MV-4-11 (cell line): ENCODE results near the gene CDKAL1.
"Not testable (repeated sequence)": the region's sequence is repeated elsewhere in the genome, so short reads cannot be mapped to it uniquely, and the experiment has no call there.

ENCODE experiments used
- DNase-seq: peaks from one replicate; lab custom pipeline; 2025; lab: John Stamatoyannopoulos, UW

CDKAL1 gene

DNA sequence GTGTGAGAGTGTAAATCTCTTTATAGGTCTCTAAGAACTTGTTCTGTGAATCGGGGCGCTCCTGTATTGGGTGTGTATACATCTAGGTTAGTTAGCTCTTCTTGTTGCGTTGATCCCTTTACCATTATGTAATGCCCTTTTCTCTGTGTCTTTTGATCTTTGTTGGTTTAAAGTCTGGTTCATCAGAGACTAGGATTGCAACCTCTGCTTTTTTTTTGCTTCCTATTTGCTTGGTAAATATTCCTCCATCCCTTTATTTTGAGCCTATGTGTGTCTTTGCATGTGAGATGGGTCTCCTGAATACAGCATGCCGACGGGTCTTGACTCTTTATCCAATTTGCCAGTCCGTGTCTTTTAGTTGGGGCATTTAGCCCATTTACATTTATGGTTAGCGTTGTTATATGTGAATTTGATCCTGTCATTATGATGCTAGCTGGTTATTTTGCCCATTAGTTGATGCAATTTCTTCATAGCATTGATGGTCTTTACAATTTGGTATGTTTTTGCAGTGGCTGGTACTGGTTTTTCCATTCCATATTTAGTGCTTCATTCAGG lies 60.1 kb downstream of the CDKAL1 start:
- DNase-seq = not testable (repeated sequence)

DNA sequence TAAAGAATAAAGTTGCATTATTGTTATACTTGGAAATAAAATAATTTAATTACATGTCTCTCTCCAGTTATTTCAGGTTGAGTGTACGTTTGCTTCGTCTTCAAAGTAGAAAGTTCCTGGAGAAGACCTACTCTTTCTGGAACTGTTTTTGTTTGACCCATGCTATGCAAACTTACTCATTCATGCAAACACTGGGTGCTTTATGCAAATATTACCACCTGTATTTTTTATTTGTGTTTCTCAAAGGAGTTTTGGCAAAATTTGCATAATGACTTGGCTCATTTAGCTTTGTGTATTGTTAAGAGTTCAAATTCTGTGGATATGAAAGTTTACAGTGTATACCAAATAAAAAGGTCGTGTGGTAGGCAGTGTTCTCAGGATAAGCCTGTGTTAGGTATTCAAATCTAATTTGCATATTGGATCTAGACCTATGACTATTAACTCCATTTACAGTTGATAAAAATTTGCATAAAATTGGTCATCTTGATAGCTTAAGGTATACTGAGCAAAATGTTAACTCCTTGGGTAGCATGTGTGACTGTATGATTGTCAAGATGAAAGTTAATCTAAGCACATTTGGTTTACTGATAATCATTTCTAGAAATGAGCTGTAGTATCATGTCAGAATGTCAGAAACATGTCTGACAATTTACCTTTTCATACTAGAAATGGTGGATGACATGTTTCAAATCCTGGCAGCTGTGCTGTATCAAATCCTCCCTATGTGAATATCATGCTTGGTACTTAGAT lies 65.2 kb downstream of the CDKAL1 start:
- no peak for DNase-seq

DNA sequence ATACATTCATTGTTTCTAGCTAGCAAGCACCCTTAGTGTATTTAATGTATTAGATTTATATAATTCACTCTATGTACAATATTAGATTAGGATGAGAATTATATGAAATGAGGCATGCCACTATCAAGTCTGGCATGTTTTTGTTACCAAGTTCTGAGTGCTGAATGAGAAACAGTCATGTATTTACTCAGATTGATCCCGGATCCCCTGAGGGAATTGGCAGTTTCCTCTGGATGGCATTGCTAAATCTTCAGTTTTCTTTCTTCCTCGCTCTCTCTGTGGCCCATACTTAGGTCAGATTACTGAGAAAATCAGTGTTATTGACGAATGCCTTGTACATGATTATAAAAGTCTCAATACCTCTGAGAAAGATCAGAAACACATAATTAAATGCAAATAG lies 66.6 kb downstream of the CDKAL1 start:
- no peak for DNase-seq

DNA sequence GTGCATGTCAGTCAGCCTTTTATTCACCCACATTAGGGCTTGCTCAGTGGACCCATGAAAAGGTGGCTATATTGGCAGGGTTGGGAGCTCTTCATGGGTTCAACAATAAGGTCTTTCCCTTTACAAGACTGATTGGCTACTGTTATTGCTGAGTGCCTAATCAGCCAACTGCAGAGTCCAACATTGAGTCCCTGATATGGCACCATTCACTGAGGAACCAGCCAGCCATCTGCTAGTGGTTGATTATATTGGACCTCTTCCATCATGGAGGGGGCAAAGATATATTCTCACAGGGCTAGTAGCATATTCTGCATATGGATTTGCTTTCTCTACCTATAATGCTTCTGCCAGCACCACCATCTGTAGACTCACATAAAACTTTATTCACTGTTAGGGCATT lies 69.9 kb downstream of the CDKAL1 start:
- DNase-seq = no peak

DNA sequence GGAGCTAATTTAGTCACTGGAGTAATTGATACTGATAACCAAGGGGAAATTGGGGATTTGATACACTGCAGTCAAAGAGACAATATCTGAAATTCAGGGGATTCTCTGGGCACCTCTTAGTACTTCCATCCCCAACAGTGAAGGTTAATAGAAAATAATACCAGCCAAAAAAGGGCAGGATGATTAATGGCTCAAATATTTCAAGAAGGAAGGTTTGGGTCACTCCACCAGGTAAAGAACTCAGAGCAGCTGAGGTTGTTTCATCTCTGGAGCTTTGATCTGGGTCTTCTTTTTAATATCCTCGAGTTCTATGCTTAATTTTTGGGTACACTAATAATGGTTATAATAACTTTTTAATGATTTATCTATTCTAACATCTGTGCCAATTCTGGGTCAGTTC lies 70.8 kb downstream of the CDKAL1 start:
- no peak for DNase-seq

DNA sequence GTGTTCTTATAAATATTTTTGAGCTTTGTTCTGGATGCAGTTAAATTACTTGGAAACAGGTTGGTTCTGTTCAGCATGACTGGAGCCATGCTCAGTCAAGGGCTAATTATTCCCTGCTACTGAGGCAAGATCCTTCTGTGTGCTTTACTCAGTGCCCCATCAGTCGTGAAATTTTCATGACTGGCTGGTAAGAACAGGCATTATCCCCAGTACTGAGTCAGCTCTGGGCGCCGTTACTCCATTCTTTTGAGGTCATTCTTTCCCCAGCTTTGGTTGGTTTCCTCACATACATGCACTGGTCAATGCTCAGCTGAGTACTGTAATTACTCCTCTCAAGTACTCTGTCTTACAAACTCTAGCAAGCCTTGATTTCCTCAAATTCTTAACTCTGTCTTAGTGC lies 71.3 kb downstream of the CDKAL1 start:
- DNase-seq = peak; percentile 3

DNA sequence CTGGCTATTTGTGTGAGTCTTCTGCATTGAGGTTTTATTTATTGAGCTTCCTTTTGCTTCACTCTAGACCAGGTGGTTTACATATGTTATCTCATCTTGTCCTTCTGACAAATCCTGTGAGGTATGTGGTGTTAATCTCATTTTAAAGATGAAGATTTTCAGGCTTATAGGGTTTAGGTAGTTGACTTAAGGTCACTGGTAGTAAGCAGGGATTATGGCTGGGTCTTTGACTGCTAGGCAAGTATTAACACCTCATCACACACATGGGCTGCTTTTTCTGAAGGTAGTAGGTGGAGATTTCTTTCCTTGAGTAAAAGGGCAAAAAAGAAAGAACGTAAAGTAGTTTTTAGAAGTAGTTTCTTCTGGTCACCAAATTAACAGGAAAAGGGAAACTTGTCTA lies 72.6 kb downstream of the CDKAL1 start:
- DNase-seq = no peak

DNA sequence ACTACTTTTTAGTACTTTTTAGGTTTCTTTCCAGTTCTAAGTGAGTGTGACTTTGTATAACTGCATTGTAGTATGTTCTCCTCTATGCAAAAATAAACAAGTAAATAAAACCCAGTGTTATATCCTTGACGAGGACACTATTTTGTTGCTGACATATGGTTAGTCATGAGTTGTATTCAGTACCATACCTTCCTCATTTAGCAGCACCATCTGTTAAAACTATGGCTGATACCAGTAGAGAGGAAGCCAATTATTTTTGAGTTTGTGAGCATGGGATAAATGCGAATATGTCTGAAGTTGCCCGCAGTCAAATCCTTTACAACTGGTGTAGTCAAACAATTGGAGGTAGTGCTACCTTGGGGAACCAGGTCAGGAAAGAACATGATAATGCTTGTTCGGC lies 74.1 kb downstream of the CDKAL1 start:
- DNase-seq = no peak

DNA sequence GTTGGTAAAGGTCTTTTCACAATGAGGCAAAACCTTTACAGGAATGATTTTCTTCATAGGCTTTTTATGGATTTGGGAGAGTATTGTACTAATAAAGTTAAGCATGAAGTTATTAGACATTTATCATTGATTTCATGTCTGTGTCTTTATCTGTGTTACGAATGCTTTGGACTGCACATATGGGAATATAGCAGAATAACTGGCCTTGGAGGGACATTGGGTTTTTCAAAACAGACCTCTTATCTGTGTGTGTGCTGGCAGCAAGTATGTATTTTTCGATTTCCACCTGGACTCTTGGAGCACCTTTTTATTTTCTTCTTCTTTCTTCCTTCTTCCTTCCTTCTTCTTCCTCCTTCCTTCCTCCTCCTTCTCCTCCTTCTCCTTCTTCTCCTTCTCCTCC lies 74.6 kb downstream of the CDKAL1 start:
- no peak for DNase-seq

DNA sequence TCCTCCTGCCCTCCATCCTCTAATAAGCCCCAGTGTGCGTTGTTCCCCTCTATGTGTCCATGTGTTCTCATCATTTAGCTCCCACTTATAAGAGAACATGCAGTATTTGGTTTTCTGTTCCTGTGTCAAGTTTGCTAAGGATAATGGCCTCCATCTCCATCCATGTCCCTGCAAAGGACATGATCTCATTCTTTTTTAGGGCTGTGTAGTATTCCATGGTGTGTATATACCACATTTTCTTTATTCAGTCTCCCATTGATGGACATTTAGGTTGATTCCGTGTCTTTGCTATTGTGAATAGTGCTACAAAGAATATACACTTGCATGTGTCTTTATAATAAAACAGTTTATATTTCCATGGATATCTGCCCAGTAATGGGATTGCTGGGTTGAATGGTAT lies 75.7 kb downstream of the CDKAL1 start:
- not testable (repeated sequence) for DNase-seq

DNA sequence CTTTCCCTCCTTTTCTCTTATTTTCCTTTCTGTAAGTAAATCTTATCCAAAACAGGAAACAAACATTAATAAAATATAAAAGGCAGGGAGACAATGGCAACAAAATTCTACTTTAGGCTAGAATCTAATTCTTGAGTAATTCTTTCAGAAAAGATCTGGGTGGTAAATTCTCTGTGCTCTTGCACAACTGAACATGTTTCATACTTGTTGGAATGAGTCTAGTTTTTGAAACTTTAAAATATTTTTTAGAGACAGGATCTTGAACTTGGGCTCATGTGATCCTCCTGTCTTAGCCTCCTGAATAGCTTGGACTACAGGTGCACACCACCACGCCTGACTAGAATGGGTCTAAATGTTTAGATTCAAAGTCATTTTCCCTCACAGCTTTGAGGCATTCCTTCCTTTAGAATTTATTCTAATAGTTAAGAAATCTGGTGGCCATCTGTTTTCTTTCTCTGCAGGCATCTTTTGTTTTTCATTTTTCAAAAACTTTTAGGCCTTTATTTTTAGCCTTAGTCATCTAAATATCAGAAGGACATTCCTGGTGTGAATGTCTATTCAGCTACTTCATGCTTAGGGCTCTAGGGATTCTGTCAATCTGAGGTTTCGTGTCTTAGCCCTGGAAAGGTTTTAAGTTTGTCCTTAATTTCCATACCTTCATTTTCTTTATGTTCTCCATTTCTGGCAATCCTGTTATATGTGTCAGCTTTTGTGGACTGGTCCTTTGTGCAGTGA lies 76.5 kb downstream of the CDKAL1 start:
- DNase-seq = no peak

DNA sequence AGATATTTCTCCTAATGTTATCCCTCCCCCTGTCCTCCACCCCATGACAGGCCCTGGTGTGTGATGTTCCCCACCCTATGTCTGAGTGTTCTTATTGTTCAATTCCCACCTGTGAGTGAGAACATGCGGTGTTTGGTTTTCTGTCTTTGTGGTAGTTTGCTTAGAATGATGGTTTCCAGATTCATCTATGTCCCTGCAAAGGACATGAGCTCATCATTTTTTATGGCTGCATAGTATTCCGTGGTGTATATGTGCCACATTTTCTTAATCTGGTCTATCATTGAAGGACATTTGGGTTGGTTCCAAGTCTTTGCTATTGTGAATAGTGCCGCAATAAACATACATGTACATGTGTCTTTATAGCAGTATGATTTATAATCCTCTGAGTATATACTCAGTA lies 83.3 kb downstream of the CDKAL1 start:
- not testable (repeated sequence) for DNase-seq

DNA sequence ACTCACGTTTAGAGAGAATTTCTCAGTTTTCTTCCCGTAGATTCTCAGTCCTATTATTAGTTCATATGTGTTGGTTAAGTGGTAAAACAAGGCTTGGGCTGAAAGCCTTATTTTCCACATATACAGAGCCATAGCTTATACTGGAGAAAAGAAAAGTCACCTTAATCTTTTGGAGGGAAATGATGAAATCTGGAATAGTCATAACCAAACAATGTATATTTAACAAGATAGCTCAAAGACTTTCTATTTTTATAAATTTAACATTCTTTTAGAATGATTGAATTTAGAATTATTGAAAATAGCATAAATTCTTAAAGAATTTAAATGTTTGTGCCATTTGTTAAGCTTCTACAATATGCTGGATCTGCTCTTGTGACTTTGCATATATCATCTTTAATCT lies 85.8 kb downstream of the CDKAL1 start:
- no peak for DNase-seq

DNA sequence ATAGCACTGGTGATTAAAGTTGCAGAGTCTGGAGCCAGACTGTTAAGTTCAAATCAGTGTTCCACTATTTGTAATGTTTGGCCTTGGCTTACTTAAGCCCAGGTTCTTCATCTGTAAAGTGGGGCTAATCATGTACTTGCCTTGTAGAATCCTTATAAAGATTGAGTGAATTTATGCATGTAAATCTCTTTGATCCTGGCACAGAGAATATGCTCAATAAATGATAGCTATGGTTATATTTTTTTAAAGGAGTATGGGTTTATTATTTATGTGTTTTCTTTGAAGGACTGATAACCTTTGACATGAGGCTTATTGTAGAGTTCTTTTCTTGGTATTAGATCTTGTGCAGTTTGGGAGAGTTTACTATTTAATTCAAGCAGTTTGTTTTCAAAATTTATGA lies 89.5 kb downstream of the CDKAL1 start:
- DNase-seq = no peak

DNA sequence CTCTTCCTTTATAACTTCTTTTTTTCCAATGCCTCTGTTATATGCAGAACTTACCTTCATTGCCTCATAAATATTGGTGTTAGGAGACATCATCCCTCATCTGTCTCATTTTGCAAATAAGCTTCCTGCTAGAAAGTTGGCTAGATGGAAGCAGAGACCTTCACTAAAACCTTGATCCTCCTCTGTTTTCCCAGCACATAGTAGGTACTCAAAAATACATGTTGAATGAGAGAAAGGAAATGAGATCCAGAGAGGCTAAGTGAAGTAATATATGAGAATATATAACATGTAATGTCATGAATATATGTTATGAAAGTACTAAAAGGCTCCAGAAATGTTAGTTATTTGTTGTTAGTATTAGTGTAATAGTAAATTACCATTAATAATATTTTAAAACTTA lies 91.9 kb downstream of the CDKAL1 start:
- DNase-seq = no peak

DNA sequence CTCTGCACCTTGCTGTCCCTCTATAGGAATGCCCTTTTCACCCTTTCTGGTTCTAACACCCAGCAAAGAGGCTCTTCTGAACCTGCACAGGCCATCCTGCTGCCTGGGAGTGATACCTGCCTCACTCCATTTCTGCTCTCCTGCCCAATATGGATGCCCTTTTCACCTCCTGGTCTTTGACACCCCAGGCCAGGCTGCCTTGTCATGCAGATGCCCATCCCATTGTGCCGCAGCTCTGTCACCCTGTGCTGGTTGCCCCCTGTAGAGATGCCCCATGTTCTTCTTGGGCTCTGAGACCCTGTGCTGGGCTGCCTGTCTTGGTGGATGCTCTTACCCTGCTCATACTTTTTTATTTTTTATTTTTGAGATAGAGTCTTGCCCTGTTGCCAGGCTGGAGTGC lies 95.3 kb downstream of the CDKAL1 start:
- DNase-seq = no peak

DNA sequence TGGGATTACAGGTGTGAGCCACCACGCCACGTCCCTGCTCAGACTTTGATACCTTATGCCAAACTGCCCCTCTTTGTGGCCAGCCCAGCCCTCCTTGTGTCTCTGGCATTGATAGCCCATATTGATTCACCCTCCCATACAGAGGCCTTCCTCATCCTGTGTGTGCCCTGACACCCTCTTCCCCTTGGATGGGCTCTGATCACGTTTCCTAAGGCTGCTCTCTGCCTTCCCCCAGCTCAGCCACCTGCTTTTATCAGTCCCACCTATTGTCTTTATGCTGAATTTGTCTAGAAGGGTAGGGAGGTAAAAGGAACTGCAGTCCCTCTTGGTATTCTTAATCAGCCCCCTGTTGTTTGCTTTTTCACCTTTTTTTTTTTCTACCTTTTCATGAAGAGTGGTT lies 95.9 kb downstream of the CDKAL1 start:
- DNase-seq = no peak

DNA sequence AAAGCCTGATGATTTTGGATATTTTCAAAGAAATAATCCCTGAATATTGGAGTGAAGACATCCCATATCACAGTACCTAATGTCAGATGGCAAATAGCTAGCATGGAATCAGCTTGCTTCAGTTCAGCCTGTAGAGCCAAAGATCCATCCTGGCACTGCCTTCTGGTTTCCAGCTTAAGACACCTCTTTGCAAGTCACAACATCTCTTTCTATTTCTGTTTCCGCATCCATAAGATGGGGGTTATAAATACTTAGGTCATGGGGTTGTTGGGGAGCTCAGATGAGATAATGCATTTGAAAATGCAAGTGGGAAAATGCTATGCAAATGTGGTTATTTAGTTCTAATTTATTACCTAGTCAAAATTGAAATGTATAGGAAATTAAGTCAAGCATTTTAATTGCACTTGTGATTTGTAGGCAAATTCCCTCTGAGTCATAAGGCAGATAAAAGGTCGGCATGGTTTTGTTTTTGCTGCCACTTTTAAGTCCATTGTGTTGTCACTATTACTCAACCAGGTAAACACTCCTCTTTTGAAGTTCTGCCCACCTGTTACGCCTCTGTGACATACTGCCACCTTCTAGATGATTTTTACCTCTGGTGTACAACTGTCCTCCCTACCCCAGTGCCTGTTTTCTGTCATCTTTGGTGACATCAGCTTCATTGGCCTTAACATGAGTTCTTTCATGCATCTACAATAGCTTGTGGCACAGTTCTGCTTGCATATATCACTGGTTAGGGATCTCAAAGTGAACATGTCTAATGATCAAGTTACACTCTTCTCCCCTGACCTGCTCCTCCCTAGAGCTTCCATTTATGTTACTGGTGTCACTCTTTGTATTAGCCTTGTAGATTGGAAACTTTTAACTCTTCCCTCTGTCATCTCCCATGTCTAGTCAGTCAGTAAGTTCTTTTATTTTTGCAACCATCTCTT lies 96.6 kb downstream of the CDKAL1 start:
- DNase-seq = no peak

DNA sequence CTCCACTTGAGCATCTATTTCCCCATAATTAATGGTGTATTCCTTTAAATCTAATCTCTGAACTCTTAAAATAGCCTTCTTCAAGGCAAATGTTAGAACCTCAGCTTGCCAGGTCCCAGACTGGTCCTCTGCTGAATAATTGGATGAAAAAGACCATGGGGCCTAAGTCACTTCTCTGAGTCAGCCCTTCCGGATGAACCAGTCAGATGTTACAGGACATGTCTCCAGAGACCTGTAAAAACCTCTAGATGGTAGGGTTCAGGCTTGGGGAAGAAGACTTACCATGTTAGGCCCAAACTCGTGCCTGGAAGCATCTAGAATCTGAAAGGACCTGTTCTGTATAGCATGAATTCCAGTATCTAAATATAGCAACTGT lies 97.3 kb downstream of the CDKAL1 start:
- no peak for DNase-seq

DNA sequence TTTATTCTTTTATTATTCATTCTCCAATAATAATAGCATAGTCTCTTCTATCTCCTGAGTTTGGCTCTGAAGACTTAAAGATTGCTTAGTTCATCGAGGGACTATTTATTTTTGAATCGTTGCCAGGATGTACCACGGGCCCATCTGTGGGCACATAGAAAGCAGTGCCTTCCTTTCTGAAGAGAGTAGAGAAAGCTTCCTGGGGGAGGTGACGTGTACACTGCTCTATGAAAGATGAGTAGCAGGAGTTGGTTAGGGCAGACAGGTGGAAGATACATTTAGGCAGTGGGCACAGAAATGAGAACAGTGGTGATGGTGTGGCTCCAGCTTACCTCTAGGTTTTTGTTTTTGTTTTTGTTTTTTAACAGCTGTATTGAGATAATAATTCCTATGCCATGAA lies 98.4 kb downstream of the CDKAL1 start:
- DNase-seq = no peak

DNA sequence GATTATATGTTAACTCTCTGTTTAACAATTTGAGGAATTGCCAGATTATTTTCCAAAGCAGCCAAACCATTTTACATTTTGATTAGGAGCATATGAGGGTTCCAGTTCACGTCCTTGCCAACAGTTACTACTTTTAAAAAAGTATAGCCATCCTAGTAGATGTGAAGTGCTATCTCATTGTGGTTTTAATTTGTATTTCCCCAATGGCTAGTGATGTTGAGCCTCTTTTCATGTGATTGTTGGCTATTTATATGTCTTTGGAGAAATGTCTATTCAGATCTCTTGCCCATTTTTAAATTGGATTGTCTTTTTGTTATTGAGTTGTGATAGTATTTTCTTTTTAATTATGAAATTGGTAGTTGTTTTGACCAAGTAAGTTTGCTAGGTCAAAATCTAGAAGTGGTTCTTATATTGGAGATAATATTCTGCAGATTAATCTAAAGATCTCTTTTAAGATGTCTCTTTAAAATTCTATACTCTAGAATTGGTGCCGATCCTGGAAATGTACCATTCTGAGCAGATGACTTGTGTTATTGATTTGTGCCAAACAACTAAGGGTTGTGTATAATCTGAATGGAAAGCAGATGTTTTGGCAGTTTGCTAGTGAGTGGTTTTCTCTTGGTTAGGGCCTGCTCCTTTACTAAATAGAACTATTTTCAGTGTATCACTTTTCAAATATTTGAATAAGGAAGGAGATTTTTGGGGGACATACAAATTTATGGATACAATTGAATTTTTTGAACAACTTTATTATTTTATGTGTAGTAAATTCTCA lies 99.5 kb downstream of the CDKAL1 start:
- no peak for DNase-seq

DNA sequence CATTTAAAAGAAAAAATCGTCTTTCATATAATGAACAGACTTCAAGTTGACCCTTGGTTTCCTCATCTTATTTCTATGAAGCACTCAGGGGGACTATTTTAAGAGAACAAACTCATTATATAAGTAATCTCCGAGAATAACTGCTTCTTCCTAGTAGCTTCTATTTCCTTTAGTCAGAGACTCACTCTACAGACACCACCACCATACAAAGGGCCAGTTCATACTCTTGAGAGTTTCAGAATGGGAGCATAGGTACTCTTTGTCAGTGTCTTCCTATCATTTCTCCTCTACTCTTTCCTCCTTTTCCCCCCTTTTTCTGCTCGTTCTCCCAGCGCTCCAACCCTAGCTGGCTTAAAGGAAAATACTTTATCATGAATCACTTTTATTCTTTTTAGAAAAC lies 104.9 kb downstream of the CDKAL1 start:
- no peak for DNase-seq
